ENCODE measurements around the gene FCER1A. TPM values are rescaled to one million over a fixed set of nuclear protein-coding genes. Genes with fewer than 3 reads are reported as not detected.

FCER1A gene
- total RNA-seq, 1 experiment from 2014 or later, result not detected

DNA sequence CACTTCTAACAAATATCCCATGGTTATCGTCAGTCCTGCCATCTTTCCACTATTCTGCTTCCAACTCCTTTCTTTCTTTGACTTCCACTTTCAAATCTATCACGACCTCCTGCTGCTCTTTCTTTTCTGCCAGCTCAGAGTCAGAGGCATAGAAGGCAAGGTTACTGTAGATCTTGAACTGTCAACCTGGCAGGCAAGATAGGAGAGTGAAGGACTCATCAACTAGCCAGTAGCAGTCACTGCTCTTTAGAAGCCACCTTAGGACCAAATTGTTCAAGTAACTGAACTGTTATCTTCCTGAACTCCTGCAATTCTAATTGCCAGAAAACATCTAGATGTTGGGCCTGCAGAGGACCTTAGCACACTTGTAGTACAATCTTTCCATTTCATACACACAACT, 13.1 kb upstream of the FCER1A start:
- H3K36me3 Mint-ChIP-seq (ENCODE audit: insufficient read depth, unreplicated experiment), result no peaks in the 10 kb centered on the region
- DNase-seq (ENCODE audit: unreplicated experiment), result no peak
- no peak overlapping the region for H3K27ac Mint-ChIP-seq (ENCODE audit: low read depth, unreplicated experiment)
- POLR2A ChIA-PET, result no interaction called here
- CTCF ChIA-PET, result interaction anchor here (0.5 to 1.0 kb wide), 2 partner anchors 22 to 65 kb away, joined by 3 read pairs; no protein-coding TSS in a partner anchor
- H3K4me3 Mint-ChIP-seq (ENCODE audit: unreplicated experiment), result no peak overlapping the region
- intact Hi-C loops (cut with micrococcal nuclease), result no loop called here
- no peaks in the 10 kb centered on the region for H3K4me1 Mint-ChIP-seq (ENCODE audit: insufficient read depth, unreplicated experiment)
- no TSS peak for BruUV-seq (replicated peaks)
- TF ChIP-seq, protein P1, sequence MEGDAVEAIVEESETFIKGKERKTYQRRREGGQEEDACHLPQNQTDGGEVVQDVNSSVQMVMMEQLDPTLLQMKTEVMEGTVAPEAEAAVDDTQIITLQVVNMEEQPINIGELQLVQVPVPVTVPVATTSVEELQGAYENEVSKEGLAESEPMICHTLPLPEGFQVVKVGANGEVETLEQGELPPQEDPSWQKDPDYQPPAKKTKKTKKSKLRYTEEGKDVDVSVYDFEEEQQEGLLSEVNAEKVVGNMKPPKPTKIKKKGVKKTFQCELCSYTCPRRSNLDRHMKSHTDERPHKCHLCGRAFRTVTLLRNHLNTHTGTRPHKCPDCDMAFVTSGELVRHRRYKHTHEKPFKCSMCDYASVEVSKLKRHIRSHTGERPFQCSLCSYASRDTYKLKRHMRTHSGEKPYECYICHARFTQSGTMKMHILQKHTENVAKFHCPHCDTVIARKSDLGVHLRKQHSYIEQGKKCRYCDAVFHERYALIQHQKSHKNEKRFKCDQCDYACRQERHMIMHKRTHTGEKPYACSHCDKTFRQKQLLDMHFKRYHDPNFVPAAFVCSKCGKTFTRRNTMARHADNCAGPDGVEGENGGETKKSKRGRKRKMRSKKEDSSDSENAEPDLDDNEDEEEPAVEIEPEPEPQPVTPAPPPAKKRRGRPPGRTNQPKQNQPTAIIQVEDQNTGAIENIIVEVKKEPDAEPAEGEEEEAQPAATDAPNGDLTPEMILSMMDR (IDR thresholded peaks at IDR 0.05; ENCODE audit: unreplicated experiment), result no peak
- H3K9me3 Mint-ChIP-seq (ENCODE audit: unreplicated experiment), result no peaks in the 10 kb centered on the region
- H3K27me3 Mint-ChIP-seq (ENCODE audit: insufficient read depth, unreplicated experiment), result no peaks in the 10 kb centered on the region

- DNase-seq (ENCODE audit: unreplicated experiment), result no peak
- no TSS peak for BruUV-seq (replicated peaks)
- Mint-ChIP-seq H3K36me3 (ENCODE audit: insufficient read depth, unreplicated experiment) (no peaks in the 10 kb centered on the region), H3K27me3 (ENCODE audit: insufficient read depth, unreplicated experiment) (no peaks in the 10 kb centered on the region), H3K27ac (ENCODE audit: low read depth, unreplicated experiment) (no peak overlapping the region), H3K4me3 (ENCODE audit: unreplicated experiment) (no peak overlapping the region), H3K9me3 (ENCODE audit: unreplicated experiment) (no peaks in the 10 kb centered on the region), H3K4me1 (ENCODE audit: insufficient read depth, unreplicated experiment) (no peaks in the 10 kb centered on the region)
- TF ChIP-seq, protein P1 (IDR thresholded peaks at IDR 0.05; ENCODE audit: unreplicated experiment), result no peak
- intact Hi-C loops (cut with micrococcal nuclease), result no loop called here
- CTCF ChIA-PET, result no interaction called here
- POLR2A ChIA-PET, result no interaction called here
Observed at GRCh38 chr1:159291424-159291823, 10.7 kb upstream of the FCER1A start.

GRCh38 chr1:159296706-159297375, 5.3 kb upstream of the FCER1A start:
- no peaks in the 10 kb centered on the region for H3K4me1 Mint-ChIP-seq (ENCODE audit: insufficient read depth, unreplicated experiment)
- POLR2A ChIA-PET, result no interaction called here
- H3K27ac Mint-ChIP-seq (ENCODE audit: low read depth, unreplicated experiment), result no peak overlapping the region
- no peak for DNase-seq (ENCODE audit: unreplicated experiment)
- CTCF ChIA-PET, result interaction anchor here (1.5 kb wide), 1 partner anchor 14 kb away, joined by 4 read pairs; no protein-coding TSS in a partner anchor
- TF ChIP-seq, protein P1 (IDR thresholded peaks at IDR 0.05; ENCODE audit: unreplicated experiment), result no peak
- no TSS peak for BruUV-seq (replicated peaks)
- no peaks in the 10 kb centered on the region for H3K27me3 Mint-ChIP-seq (ENCODE audit: insufficient read depth, unreplicated experiment)
- intact Hi-C loops (cut with micrococcal nuclease), result no loop called here
- H3K4me3 Mint-ChIP-seq (ENCODE audit: unreplicated experiment), result no peak overlapping the region
- no peaks in the 10 kb centered on the region for H3K9me3 Mint-ChIP-seq (ENCODE audit: unreplicated experiment)
- no peaks in the 10 kb centered on the region for H3K36me3 Mint-ChIP-seq (ENCODE audit: insufficient read depth, unreplicated experiment)

DNA sequence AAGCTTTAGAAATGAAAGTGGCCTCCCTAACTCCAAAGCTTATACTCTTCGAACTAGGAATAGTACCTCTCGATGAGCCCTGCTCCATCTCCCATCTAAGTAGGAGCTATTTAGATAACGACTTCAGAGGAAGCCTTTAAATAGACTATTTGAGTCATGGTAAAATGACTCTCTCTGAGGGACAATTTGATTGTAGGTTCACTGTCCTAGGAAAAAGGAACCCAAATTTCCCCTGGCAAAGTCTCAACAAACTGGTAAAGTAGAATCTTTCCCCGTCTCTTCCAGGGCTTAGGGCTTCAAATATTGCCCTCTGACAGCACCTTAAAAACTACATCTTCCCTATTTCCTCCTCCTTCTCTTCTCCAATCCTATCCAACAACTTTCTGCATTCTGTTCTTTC, 2.0 kb upstream of the FCER1A start:
- Mint-ChIP-seq H3K9me3 (ENCODE audit: unreplicated experiment) (no peaks in the 10 kb centered on the region), H3K4me1 (ENCODE audit: insufficient read depth, unreplicated experiment) (peaks cover 6% of the 10 kb centered on the region), H3K27me3 (ENCODE audit: insufficient read depth, unreplicated experiment) (no peaks in the 10 kb centered on the region), H3K27ac (ENCODE audit: low read depth, unreplicated experiment) (no peak overlapping the region), H3K36me3 (ENCODE audit: insufficient read depth, unreplicated experiment) (no peaks in the 10 kb centered on the region), H3K4me3 (ENCODE audit: unreplicated experiment) (no peak overlapping the region)
- POLR2A ChIA-PET, result no interaction called here
- CTCF ChIA-PET, result no interaction called here
- TF ChIP-seq, protein P1 (IDR thresholded peaks at IDR 0.05; ENCODE audit: unreplicated experiment), result no peak
- intact Hi-C loops (cut with micrococcal nuclease), result no loop called here
- no peak for DNase-seq (ENCODE audit: unreplicated experiment)
- no TSS peak for BruUV-seq (replicated peaks)

All from MCF 10A (cell line).